Keratinocyte (primary cell): Measurements from ENCODE around the gene KREMEN1. TPM values are rescaled to one million over a fixed set of nuclear protein-coding genes. Genes with fewer than 3 reads are reported as not detected.

Experiments
- DNase-seq: peaks from one replicate; pipeline ENCODE4 v3.0.0-alpha.2; 2011; ENCODE audit warnings: low read depth, missing footprints, low spot score
- FAIRE-seq: peaks from 2 replicates; lab custom pipeline; 2011; peaks lifted over from hg19 to GRCh38; lab: Jason Lieb, UNC
- H2AFZ ChIP-seq: 2 replicates; pipeline ENCODE4 v1.6.0; 2012; ENCODE audit warnings: low read length, control low read depth, inconsistent platforms; ENCODE audit not compliant: control insufficient read depth
- H3K27ac ChIP-seq: 2 replicates; pipeline ENCODE4 v1.5.1; 2011; ENCODE audit warnings: low read length; ENCODE audit not compliant: control insufficient read depth, insufficient read depth
- H3K27me3 ChIP-seq: 3 replicates; pipeline ENCODE4 v1.6.0; 2011; ENCODE audit warnings: low read length; ENCODE audit not compliant: control insufficient read depth, insufficient read depth; ENCODE audit errors: extremely low read depth
- H3K36me3 ChIP-seq, 2 experiments: 2 replicates in 1 of 2; 3 replicates in 1 of 2; pipeline ENCODE4 v1.5.1; 2011; ENCODE audit warnings: low read length in 2 of 2, mild to moderate bottlenecking in 1 of 2; ENCODE audit not compliant: control insufficient read depth in 2 of 2, insufficient read depth in 2 of 2; ENCODE audit errors: extremely low read depth in 1 of 2
- H3K4me1 ChIP-seq: 3 replicates; pipeline ENCODE4 v1.5.1; 2011; ENCODE audit warnings: low read length; ENCODE audit not compliant: control insufficient read depth, insufficient read depth; ENCODE audit errors: extremely low read depth
- H3K4me2 ChIP-seq: 3 replicates; pipeline ENCODE4 v1.6.0; 2011; ENCODE audit warnings: low read depth, low read length; ENCODE audit not compliant: control insufficient read depth, insufficient read depth; ENCODE audit errors: extremely low read depth
- H3K4me3 ChIP-seq, 3 experiments: fragments of 200-600 bp in 1 of 3; sonication (generic) in 1 of 3; 2 replicates in 2 of 3; 3 replicates in 1 of 3; pipeline ENCODE4 v1.5.1; 2011 to 2016; ENCODE audit warnings: low read length in 3 of 3, mild to moderate bottlenecking in 3 of 3, control low read depth in 2 of 3, inconsistent platforms in 1 of 3, low read depth in 1 of 3, mixed read lengths in 1 of 3, mixed run types in 1 of 3, moderate library complexity in 1 of 3; ENCODE audit not compliant: control insufficient read depth in 2 of 3, insufficient read depth in 2 of 3; ENCODE audit errors: extremely low read depth in 1 of 3
- H3K79me2 ChIP-seq: 2 replicates; pipeline ENCODE4 v1.6.0; 2012; ENCODE audit warnings: low read length; ENCODE audit not compliant: control insufficient read depth, insufficient read depth
- H3K9ac ChIP-seq: 3 replicates; pipeline ENCODE4 v1.6.0; 2011; ENCODE audit warnings: low read length; ENCODE audit not compliant: control insufficient read depth, insufficient read depth; ENCODE audit errors: extremely low read depth
- H3K9me1 ChIP-seq: 3 replicates; pipeline ENCODE4 v1.6.0; 2011; ENCODE audit warnings: low read length; ENCODE audit not compliant: control insufficient read depth, insufficient read depth; ENCODE audit errors: extremely low read depth
- H3K9me3 ChIP-seq: 2 replicates; pipeline ENCODE4 v1.5.1; 2012; ENCODE audit warnings: low read depth, low read length; ENCODE audit not compliant: control insufficient read depth
- H4K20me1 ChIP-seq: 3 replicates; pipeline ENCODE4 v1.6.0; 2011; ENCODE audit warnings: low read length; ENCODE audit not compliant: control insufficient read depth, insufficient read depth; ENCODE audit errors: extremely low read depth
- CTCF ChIP-seq, 3 experiments: IDR thresholded peaks in 1 of 3; conservative IDR thresholded peaks in 1 of 3; optimal IDR thresholded peaks in 1 of 3; 2 replicates in 2 of 3; 3 replicates in 1 of 3; pipeline versions ENCODE3 to v1.5.1; 2011; ENCODE audit warnings: low read length in 3 of 3, mild to moderate bottlenecking in 3 of 3, moderate library complexity in 2 of 3, control low read depth in 1 of 3, inconsistent platforms in 1 of 3; ENCODE audit not compliant: insufficient read depth in 2 of 3; ENCODE audit errors: extremely low read depth in 1 of 3
- EZH2 ChIP-seq: IDR thresholded peaks from one replicate; pipeline ENCODE4 v1.6.1; 2012; ENCODE audit warnings: inconsistent platforms, mild to moderate bottlenecking, low read length, moderate library complexity
- dilution Hi-C: fragments of 300-500 bp; cut with MboI; formaldehyde crosslinking; loops from one replicate; pipeline ENCODE4 v1.7.0; 2020; ENCODE audit warnings: low sequenced_read_pairs; ENCODE audit not compliant: extremely low pct_ligation_motif_present
- polyA plus RNA-seq, 5 experiments: library from polyadenylated mRNA; depleted of rRNA in 3 of 5; stranded (reverse) in 3 of 5; stranded (forward) in 1 of 5; unstranded in 1 of 5; fragments of >200 nt; gene quantifications; 1 replicate in 1 of 5; 2 replicates in 3 of 5; 3 replicates in 1 of 5; pipeline versions ENCODE4 v1.2.1 to v1.2.3, GENCODE V29; 2011 to 2012; ENCODE audit warnings: missing spikeins in 2 of 5, low read depth in 1 of 5, low replicate concordance in 1 of 5

KREMEN1 gene
- polyA plus RNA-seq, 1 donor (not counting 4 experiments of a cell fraction or from before 2014, with no cell fraction given): 6.8 TPM

- Histone ChIP-seq H3K27me3 (no peaks in the 10 kb centered on the region), H3K27ac (no peak overlapping the region), H3K9me1 (no peaks in the 10 kb centered on the region), H3K9ac (no peak overlapping the region), H3K9me3 (no peaks in the 10 kb centered on the region), H3K4me1 (no peaks in the 10 kb centered on the region), H2AFZ (no peak overlapping the region), H3K4me2 (no peak overlapping the region), H4K20me1 (no peaks in the 10 kb centered on the region), H3K79me2 (no peaks in the 10 kb centered on the region), H3K36me3 (no peaks in the 10 kb centered on the region), H3K4me3 (no peak overlapping the region)
- dilution Hi-C loops: no loop called here
- FAIRE-seq: no peak
- TF ChIP-seq CTCF (optimal IDR thresholded peaks at IDR 0.05 in 1 of 3, IDR thresholded peaks at IDR 0.05 in 1 of 3, conservative IDR thresholded peaks at IDR 0.05 in 1 of 3; ENCODE audit: extremely low read depth in 1 of 3, insufficient read depth in 2 of 3, low read length in 3 of 3) (no peak), EZH2 (no peak)
- DNase-seq: no peak
Measured at GRCh38 chr22:29193021-29193420, 120.2 kb downstream of the KREMEN1 start.

GRCh38 chr22:29194184-29194583, 121.3 kb downstream of the KREMEN1 start:
- Histone ChIP-seq H3K36me3 (no peaks in the 10 kb centered on the region), H3K9me1 (no peaks in the 10 kb centered on the region), H2AFZ (no peak overlapping the region), H3K79me2 (no peaks in the 10 kb centered on the region), H3K4me1 (no peaks in the 10 kb centered on the region), H3K27me3 (no peaks in the 10 kb centered on the region), H3K27ac (no peak overlapping the region), H3K9ac (no peak overlapping the region), H4K20me1 (no peaks in the 10 kb centered on the region), H3K4me3 (no peak overlapping the region), H3K4me2 (no peak overlapping the region), H3K9me3 (no peaks in the 10 kb centered on the region)
- TF ChIP-seq EZH2 (no peak), CTCF (optimal IDR thresholded peaks at IDR 0.05 in 1 of 3, IDR thresholded peaks at IDR 0.05 in 1 of 3, conservative IDR thresholded peaks at IDR 0.05 in 1 of 3; ENCODE audit: extremely low read depth in 1 of 3, insufficient read depth in 2 of 3, low read length in 3 of 3) (no peak)
- dilution Hi-C loops: no loop called here
- DNase-seq (no peak), FAIRE-seq (no peak)
